Right lung (tissue), 5 donors: Measurements from ENCODE around the gene PPFIA4. TPM values are rescaled to one million over a fixed set of nuclear protein-coding genes. Genes with fewer than 3 reads are reported as not detected.

Experiments used
- DNase-seq, 2 donors: peaks; one replicate each; pipeline ENCODE4 v3.0.0-alpha.2; 2013
- polyA plus RNA-seq, 5 donors: library from polyadenylated mRNA; unstranded; fragments of 120-200 nt; gene quantifications; one replicate each; pipeline versions ENCODE4 v1.2.1 to v1.2.3, GENCODE V29; 2013; ENCODE audit warnings: inconsistent platforms in 1 of 5, low replicate concordance in 1 of 5; ENCODE audit not compliant: insufficient read length in 5 of 5, insufficient read depth in 1 of 5

Gene PPFIA4
- polyA plus RNA-seq, 5 donors = 2.9 to 5.3 (median 3.1) TPM

GRCh38 chr1:203040513-203041275 is 14.4 kb downstream of the PPFIA4 start:
- DNase-seq = no peak

DNA sequence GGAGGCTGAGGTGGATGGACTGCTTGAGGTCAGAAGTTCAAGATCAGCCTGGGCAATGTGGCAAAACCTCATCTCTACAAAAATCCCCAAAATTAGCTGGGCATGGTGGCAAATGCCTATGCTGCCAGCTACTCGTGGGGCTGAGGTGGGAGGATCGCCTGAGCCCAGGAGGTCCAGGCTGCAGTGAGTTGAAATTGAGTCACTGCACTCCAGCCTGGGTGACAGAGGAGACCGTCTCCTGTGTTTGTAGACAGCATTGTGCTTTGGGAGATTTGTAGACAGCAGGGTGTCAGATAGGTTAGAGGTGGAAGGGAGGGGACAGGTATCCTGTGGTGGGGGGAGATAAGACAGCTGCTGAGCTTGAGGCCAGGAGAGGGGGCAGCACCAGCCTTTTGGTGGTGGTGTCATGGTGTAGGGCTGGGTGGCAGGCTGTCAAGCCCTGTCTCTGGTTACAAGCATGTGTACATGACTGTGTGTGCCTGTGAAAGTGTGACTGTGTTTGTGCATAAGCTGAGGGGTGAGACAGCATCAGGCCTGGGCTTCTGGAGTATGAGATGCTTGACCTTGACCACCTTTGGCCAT is 15.2 kb downstream of the PPFIA4 start:
- no peak for DNase-seq

DNA sequence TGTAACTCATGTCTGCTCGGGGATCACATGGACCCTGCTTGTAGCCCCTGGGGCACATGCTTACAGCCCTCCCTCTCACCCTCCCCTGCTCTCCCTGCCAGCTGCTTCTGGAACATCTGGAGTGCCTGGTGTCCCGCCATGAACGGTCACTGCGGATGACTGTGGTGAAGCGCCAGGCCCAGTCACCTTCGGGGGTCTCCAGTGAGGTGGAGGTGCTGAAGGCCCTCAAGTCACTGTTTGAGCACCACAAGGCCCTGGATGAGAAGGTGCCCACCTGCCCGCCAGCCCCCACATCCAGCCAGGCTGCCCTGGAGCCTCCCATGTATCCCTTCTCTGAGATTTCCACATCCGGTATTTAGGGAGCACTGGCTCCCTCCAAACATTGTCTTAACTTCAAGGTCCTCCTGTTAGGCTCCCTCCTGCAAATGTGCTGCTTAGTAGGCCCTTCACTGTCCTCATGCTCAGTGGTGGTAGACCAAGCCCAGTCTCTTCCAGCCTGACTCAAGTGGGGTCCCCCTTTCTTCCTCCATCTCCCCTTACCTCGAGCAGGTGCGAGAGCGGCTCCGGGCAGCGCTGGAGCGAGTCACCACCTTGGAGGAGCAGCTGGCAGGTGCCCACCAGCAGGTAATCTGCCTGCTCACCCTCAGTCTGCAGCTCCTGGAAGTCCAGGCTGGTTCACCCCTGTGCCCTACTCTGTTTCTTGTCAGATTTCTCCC is 17.7 kb downstream of the PPFIA4 start:
- DNase-seq = no peak

GRCh38 chr1:203044546-203045250 is 18.4 kb downstream of the PPFIA4 start:
- no peak for DNase-seq

- DNase-seq = no peak
Measured at GRCh38 chr1:203045336-203045735, 19.0 kb downstream of the PPFIA4 start.

GRCh38 chr1:203045821-203046594 is 19.7 kb downstream of the PPFIA4 start:
- DNase-seq = no peak

DNA sequence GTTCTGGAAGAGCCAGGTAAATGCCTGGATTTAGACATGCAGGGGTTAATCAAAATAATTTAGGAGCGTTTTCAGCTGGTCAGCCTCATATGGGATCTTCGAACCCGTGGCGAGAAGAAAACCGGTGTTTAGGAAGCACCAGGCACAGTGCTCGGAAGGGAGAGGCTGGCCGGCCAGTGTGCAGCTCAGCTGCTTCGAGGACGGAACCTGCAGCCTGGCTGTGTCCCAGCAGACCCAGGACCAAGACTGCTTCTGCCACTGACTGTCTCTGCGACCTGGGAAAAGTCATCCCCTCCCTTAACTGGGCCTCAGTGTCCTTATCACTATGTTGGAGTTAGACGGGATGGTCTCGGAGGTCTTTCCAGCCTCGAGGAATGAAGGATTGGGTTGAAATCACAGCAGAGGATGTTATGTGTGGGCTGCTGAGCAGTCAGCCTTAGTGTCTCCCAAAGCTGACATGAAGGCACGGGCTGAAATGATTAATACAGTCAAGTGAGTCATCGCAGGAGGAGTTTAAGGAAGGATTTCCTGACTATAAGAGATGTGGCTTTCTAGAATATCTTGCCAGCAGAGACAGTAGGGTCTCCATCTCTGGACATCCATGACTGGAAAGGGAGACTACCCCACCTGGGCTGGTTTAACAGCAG is 20.8 kb downstream of the PPFIA4 start:
- no peak for DNase-seq

GRCh38 chr1:203048086-203048485 is 21.8 kb downstream of the PPFIA4 start:
- DNase-seq = no peak

DNA sequence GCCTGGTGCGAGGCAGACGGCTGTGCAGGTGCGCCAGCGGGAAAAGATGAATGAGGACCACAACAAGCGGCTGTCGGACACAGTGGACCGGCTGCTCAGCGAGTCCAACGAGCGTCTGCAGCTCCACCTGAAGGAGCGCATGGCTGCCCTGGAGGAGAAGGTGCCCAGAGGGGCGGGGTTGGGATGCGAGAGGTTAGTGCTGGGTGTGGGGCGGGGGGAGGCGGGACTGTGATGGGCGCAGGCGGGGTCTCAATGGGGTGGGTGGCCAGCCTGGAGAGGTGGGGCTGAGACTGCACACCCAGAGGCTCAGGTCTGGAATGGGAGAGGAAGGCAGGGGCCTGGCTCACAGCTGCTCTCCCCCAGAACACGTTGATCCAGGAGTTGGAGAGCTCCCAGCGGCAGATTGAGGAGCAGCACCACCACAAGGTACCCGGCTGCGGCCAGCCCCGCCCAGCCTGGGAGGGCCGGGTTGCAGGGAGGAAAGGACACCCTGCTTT is 22.3 kb downstream of the PPFIA4 start:
- no peak for DNase-seq

GRCh38 chr1:203049077-203049476 is 22.8 kb downstream of the PPFIA4 start:
- no peak for DNase-seq

DNA sequence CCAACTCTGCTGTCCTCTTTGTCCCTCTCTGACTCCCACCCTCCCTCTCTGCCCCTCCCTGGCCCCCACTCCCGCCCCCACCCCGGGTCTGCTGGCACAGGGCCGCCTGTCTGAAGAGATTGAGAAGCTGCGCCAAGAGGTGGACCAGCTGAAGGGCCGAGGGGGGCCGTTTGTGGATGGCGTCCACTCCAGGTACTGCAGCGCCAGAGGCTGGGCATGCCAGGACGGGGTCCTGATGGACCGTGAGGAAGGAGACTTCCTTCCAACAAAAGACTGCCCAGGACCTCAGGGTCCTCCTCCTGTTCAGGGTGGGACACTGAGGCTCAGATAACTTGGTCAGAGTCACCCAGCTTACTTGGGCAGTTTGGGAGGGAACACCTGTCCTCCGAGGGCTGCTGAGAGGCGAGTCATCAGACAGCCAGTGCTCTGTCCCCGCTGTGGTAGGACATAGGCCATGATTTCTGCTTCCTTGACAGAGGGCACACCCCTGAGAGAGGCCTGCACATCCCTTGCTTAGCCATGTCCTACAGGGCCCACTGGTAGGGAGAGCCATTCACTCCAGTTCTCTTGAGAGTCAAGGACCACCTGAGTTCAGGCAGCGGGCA is 23.4 kb downstream of the PPFIA4 start:
- DNase-seq = no peak

DNA sequence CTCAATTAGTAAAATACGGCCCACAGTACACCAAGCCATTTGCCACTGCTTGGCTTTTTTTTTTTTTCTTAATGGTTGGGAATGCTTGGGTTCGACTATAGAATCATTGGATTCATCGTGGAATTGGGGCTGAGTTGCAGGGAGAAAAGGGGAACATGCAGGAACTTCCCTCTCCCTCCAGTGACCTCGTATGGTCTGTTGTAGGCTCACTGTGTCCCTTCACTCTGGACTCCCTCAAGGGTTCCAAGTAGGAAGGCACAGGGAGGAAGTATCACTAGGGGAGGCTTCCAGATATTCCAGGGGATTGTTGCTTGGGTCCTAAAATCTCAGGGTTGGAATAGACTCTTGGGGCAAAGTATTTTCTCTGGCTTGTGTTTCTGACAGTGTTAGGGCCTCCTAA is 24.5 kb downstream of the PPFIA4 start:
- DNase-seq = no peak

- no peak for DNase-seq
Measured at GRCh38 chr1:203051841-203052324, 25.6 kb downstream of the PPFIA4 start.

DNA sequence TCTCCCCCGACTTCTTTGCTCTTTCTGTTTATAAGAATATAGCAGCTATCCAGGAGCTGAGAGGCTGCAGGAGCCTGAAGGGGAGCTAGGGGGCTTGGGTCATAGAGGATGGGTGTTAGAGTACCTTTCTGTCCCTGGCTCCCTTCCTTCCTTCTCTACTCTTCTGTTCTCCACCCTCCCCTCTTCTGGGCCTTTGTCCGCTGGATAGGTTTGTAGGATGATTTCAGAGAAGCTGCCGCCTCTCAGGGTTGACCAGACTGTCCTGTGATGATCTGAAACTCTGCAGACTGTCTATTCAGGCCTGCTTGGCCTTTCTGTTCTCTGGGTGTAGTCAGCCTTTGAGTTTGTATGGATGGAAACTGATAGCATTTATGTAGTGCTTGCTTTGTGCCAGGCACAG is 26.3 kb downstream of the PPFIA4 start:
- no peak for DNase-seq

GRCh38 chr1:203054184-203054583 is 27.9 kb downstream of the PPFIA4 start:
- DNase-seq = no peak

- no peak for DNase-seq
Measured at GRCh38 chr1:203054642-203055041, 28.4 kb downstream of the PPFIA4 start.

GRCh38 chr1:203055161-203055799 is 29.0 kb downstream of the PPFIA4 start:
- DNase-seq = no peak

DNA sequence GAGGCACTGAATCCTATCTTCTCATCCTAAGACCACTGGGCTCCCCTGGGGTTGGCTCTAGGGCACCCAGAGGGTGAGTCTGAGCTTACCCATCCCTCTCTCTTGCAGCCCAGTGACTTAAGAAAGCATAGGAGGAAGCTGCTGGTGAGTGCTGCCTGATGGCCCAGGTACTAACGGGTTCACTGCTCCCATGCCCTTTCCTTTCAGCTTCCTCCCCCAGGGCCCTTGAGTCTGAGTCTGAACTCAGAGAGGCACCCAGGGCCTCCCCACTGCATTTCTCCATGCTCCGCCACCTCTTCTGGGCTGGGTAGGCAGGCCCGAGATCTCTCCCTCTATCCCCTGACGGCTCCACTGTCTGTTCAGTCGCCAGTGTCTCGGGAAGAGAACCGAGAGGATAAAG is 29.7 kb downstream of the PPFIA4 start:
- DNase-seq = no peak

DNA sequence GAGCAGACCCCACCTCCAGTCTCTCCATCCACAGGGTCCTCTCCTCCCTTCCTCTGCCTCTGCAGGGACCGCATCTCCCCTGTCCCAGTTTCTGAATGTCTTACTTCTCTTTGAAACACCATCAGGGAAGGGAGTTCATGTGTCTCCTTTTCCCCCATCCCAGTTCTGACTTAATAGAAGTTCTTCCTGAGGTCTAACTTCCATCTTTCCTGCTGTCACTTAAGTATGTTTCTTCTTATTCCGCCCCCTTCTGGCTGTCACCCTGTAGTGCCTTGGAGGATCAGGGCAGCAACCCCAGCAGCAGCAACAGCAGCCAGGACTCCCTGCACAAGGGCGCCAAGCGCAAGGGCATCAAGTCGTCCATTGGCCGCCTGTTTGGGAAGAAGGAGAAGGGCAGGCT is 30.2 kb downstream of the PPFIA4 start:
- no peak for DNase-seq
